Spleen (tissue), 7 donors: ENCODE results near the gene AKR1B1.

ENCODE experiments used
- CTCF ChIP-seq, 11 experiments: fragments of 200-600 bp in 7 of 11; fragments of 450-650 bp in 4 of 11; sonication (generic) in 4 of 11; IDR thresholded peaks in 8 of 11; conservative IDR thresholded peaks in 3 of 11; 1 replicate in 7 of 11; 2 replicates in 4 of 11; pipeline versions ENCODE4 v1.4.0 to v1.8.0; 2016 to 2021; ENCODE audit warnings: antibody characterized with exemption in 11 of 11, inconsistent platforms in 4 of 11, mild to moderate bottlenecking in 1 of 11
- POLR2A ChIP-seq, 3 donors: fragments of 450-650 bp; IDR thresholded peaks; one replicate each; pipeline ENCODE4 v1.5.1; 2017; ENCODE audit warnings: antibody characterized with exemption in 3 of 3, mild to moderate bottlenecking in 1 of 3
- donor health status: DM: no; HTN: no; CAD: no; lungs with moderate emphysema.
- donor health status: DM: no; HTN: no; CAD: no.
- donor health status: DM: no; HTN: no; CAD: no.

- TF ChIP-seq POLR2A (IDR thresholded peaks at IDR 0.05) (no peak), CTCF (IDR thresholded peaks at IDR 0.05 in 8 of 11, conservative IDR thresholded peaks at IDR 0.05 in 3 of 11) (no peak)
These were observed 33.1 kb downstream of the AKR1B1 start for GRCh38 chr7:134425777-134426176.
